ENCODE data around the gene ATG12.
"Not testable (repeated sequence)": the region's sequence is repeated elsewhere in the genome, so short reads cannot be mapped to it uniquely, and the experiment has no call there.

DNA sequence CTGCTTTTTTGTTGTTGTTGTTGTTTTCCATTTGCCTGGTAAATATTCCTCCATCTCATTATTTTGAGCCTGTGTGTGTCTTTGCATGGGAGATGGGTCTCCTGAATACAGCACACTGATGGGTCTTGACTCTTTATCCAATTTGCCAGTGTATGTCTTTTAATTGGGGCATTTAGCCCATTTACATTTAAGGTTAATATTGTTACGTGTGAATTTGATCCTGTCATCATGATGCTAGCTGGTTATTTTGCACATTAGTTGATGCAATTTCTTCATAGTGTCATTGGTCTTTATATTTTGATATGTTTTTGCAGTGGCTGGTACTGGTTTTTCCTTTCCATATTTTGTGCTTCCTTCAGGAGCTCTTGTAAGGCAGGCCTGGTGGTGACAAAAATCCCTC lies 16.4 kb downstream of the ATG12 start:
- not testable (repeated sequence) for TF ChIP-seq EP300, POLR2A (IDR thresholded peaks at IDR 0.05)
- TF ChIP-seq, protein P1, sequence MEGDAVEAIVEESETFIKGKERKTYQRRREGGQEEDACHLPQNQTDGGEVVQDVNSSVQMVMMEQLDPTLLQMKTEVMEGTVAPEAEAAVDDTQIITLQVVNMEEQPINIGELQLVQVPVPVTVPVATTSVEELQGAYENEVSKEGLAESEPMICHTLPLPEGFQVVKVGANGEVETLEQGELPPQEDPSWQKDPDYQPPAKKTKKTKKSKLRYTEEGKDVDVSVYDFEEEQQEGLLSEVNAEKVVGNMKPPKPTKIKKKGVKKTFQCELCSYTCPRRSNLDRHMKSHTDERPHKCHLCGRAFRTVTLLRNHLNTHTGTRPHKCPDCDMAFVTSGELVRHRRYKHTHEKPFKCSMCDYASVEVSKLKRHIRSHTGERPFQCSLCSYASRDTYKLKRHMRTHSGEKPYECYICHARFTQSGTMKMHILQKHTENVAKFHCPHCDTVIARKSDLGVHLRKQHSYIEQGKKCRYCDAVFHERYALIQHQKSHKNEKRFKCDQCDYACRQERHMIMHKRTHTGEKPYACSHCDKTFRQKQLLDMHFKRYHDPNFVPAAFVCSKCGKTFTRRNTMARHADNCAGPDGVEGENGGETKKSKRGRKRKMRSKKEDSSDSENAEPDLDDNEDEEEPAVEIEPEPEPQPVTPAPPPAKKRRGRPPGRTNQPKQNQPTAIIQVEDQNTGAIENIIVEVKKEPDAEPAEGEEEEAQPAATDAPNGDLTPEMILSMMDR (IDR thresholded peaks at IDR 0.05), result not testable (repeated sequence)
